Mesenchymal stem cell (in vitro differentiated cells and primary cell): Measurements from ENCODE around the gene TRIO.

Experiments
- DNase-seq: peaks from one replicate; pipeline ENCODE4 v3.0.0-alpha.2; 2013
- H2AFZ ChIP-seq: one replicate; pipeline ENCODE4 v1.6.1; 2013; ENCODE audit warnings: low read depth, mild to moderate bottlenecking, control low read depth, inconsistent platforms, low read length, moderate library complexity
- H2AK5ac ChIP-seq: 2 replicates; pipeline ENCODE4 v1.6.1; 2013; ENCODE audit warnings: low read length, moderate library complexity, mild to moderate bottlenecking, inconsistent platforms; ENCODE audit not compliant: severe bottlenecking
- H2BK120ac ChIP-seq: one replicate; pipeline ENCODE4 v1.6.1; 2013; ENCODE audit warnings: low read depth, mild to moderate bottlenecking, inconsistent platforms, low read length, moderate library complexity
- H2BK12ac ChIP-seq, 2 experiments: one replicate each; pipeline ENCODE4 v1.6.1; 2013; ENCODE audit warnings: inconsistent platforms in 2 of 2, low read length in 2 of 2, mild to moderate bottlenecking in 2 of 2, moderate library complexity in 2 of 2, control low read depth in 1 of 2
- H2BK15ac ChIP-seq: one replicate; pipeline ENCODE4 v1.6.1; 2013; ENCODE audit warnings: mild to moderate bottlenecking, low read depth, inconsistent platforms; ENCODE audit not compliant: poor library complexity, severe bottlenecking
- H2BK5ac ChIP-seq: 2 replicates; pipeline ENCODE4 v1.6.1; 2013; ENCODE audit warnings: low read depth, mild to moderate bottlenecking, low read length, control low read depth, inconsistent platforms; ENCODE audit not compliant: poor library complexity, severe bottlenecking
- H3K14ac ChIP-seq, 2 experiments: one replicate each; pipeline ENCODE4 v1.6.1; 2013; ENCODE audit warnings: inconsistent platforms in 2 of 2, low read length in 2 of 2, control low read depth in 1 of 2, mild to moderate bottlenecking in 1 of 2, moderate library complexity in 1 of 2
- H3K18ac ChIP-seq, 2 experiments: one replicate each; pipeline ENCODE4 v1.6.1; 2013; ENCODE audit warnings: inconsistent platforms in 2 of 2, low read length in 2 of 2, control low read depth in 1 of 2, low read depth in 1 of 2, mild to moderate bottlenecking in 1 of 2
- H3K23ac ChIP-seq, 2 experiments: one replicate each; pipeline ENCODE4 v1.6.1; 2013; ENCODE audit warnings: inconsistent platforms in 2 of 2, low read length in 2 of 2, mild to moderate bottlenecking in 2 of 2, moderate library complexity in 2 of 2, control low read depth in 1 of 2
- H3K27ac ChIP-seq: 2 replicates; pipeline ENCODE4 v1.5.1; 2013; ENCODE audit warnings: mild to moderate bottlenecking, moderate library complexity, low read length, control low read depth, inconsistent platforms; ENCODE audit not compliant: poor library complexity, severe bottlenecking
- H3K27me3 ChIP-seq, 2 experiments: 2 replicates each; pipeline versions ENCODE4 v1.6.1 to v1.7.0; 2013; ENCODE audit warnings: low read length in 2 of 2, mild to moderate bottlenecking in 2 of 2, moderate library complexity in 2 of 2, control low read depth in 1 of 2, inconsistent platforms in 1 of 2; ENCODE audit not compliant: control insufficient read depth in 1 of 2, insufficient read depth in 1 of 2
- H3K36me3 ChIP-seq, 2 experiments: 2 replicates each; pipeline versions ENCODE4 v1.6.1 to v1.7.0; 2013; ENCODE audit warnings: low read length in 2 of 2, control low read depth in 1 of 2, inconsistent platforms in 1 of 2, low read depth in 1 of 2, mild to moderate bottlenecking in 1 of 2; ENCODE audit not compliant: insufficient read depth in 2 of 2, control insufficient read depth in 1 of 2
- H3K4ac ChIP-seq, 2 experiments: one replicate each; pipeline ENCODE4 v1.6.1; 2013; ENCODE audit warnings: inconsistent platforms in 2 of 2, low read length in 2 of 2, mild to moderate bottlenecking in 2 of 2, moderate library complexity in 2 of 2, control low read depth in 1 of 2, low read depth in 1 of 2
- H3K4me1 ChIP-seq: 2 replicates; pipeline ENCODE4 v1.6.1; 2013; ENCODE audit warnings: low read depth, low read length, control low read depth; ENCODE audit not compliant: control insufficient read depth, insufficient read depth
- H3K4me2 ChIP-seq: 2 replicates; pipeline ENCODE4 v1.6.1; 2013; ENCODE audit warnings: low read length, mild to moderate bottlenecking, inconsistent platforms; ENCODE audit not compliant: poor library complexity, severe bottlenecking
- H3K4me3 ChIP-seq, 2 experiments: 2 replicates each; pipeline versions ENCODE4 v1.5.1 to v1.7.0; 2013; ENCODE audit warnings: low read length in 2 of 2, mild to moderate bottlenecking in 2 of 2, control low read depth in 1 of 2, low read depth in 1 of 2; ENCODE audit not compliant: insufficient read depth in 1 of 2
- H3K79me1 ChIP-seq: replicated peaks from 2 replicates; pipeline ENCODE4 v1.6.1; 2013; ENCODE audit warnings: mild to moderate bottlenecking, control low read depth, low read length, inconsistent platforms; ENCODE audit not compliant: poor library complexity, severe bottlenecking
- H3K9ac ChIP-seq: 2 replicates; pipeline ENCODE4 v1.7.0; 2013; ENCODE audit warnings: mild to moderate bottlenecking, low read length, moderate library complexity
- H3K9me3 ChIP-seq: 2 replicates; pipeline ENCODE4 v1.7.0; 2013; ENCODE audit warnings: mild to moderate bottlenecking, low read length; ENCODE audit not compliant: control insufficient read depth
- H4K8ac ChIP-seq: one replicate; pipeline ENCODE4 v1.6.1; 2013; ENCODE audit warnings: inconsistent platforms, mild to moderate bottlenecking, low read length, moderate library complexity
- H4K91ac ChIP-seq: one replicate; pipeline ENCODE4 v1.6.1; 2013; ENCODE audit warnings: mild to moderate bottlenecking, low read length, inconsistent platforms
- WGBS: methylation state at CpG from one replicate; pipeline ENCODE4 v1.1.7; 2013; ENCODE audit warnings: mixed read lengths; 5-methylcytosine and 5-hydroxymethylcytosine counted together

TRIO gene

DNA sequence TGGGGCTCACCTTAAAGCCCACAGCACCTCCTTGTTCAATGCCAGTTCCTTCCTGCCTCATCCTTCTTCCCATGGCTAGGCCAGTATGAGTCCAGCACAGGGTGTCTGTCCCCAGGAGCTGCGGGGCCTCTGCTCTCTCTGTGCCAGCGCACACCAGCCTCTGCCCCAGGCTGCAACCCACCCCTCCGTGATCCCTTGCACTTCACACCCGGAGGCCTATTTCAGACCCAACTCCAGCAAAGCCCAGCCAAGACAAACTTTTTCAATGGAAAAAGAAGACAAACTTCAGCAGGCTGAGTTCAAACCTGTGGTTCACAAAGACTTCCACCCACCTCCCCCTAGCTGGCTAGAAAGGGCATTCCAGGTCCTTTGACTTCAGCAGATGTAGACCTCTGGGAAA lies 382.3 kb downstream of the TRIO start:
- Histone ChIP-seq H2BK120ac (no peak overlapping the region), H4K8ac (no peak overlapping the region), H3K27ac (no peak overlapping the region), H3K9ac (no peak overlapping the region), H2BK5ac (no peak overlapping the region), H3K9me3 (no peaks in the 10 kb centered on the region), H3K14ac (no peak overlapping the region), H3K23ac (no peak overlapping the region), H2AK5ac (no peak overlapping the region), H3K4me2 (no peak overlapping the region), H3K27me3 (no peaks in the 10 kb centered on the region), H3K18ac (no peak overlapping the region), H2BK15ac (no peak overlapping the region), H2AFZ (no peak overlapping the region), H3K4ac (no peak overlapping the region), H3K4me1 (no peaks in the 10 kb centered on the region), H4K91ac (no peak overlapping the region), H2BK12ac (no peak overlapping the region), H3K79me1 (no peaks in the 10 kb centered on the region), H3K4me3 (no peak overlapping the region), H3K36me3 (no peaks in the 10 kb centered on the region)
- no peak for DNase-seq
- WGBS = 96% methylated on average over 4 of the region's 4 CpGs

DNA sequence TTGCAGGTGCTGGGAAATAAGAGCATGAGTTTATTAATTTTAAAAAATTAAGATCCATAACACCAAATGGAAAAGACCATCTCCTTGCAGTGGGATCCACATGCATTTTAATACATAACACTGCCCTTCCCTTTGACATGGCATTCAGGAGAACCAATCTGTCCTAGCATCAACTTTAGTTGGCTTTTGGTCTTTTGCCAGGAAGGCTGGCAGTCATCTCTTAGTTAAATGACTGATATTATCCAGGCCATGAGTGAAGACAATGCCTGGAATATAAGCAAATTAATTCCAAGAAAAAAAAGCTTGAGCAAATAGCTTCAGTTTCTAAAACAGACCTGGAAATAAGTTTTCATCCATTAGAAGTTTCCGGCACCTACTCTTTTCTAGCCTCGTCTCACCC lies 383.4 kb downstream of the TRIO start:
- H3K4me3 ChIP-seq = no peak overlapping the region
- H3K79me1 ChIP-seq = no peaks in the 10 kb centered on the region
- no peak overlapping the region for H2AK5ac ChIP-seq
- no peak for DNase-seq
- no peak overlapping the region for H3K14ac ChIP-seq
- H3K18ac ChIP-seq = no peak overlapping the region
- H3K4me1 ChIP-seq = no peaks in the 10 kb centered on the region
- no peak overlapping the region for H4K8ac ChIP-seq
- no peak overlapping the region for H2BK12ac ChIP-seq
- peaks cover 0 to 2% of the 10 kb centered on the region in 2 experiments for H3K27me3 ChIP-seq
- H4K91ac ChIP-seq = no peak overlapping the region
- H2BK15ac ChIP-seq = no peak overlapping the region
- H2AFZ ChIP-seq = no peak overlapping the region
- H3K9ac ChIP-seq = no peak overlapping the region
- H3K4me2 ChIP-seq = no peak overlapping the region
- 95% methylated on average over 2 of the region's 2 CpGs for WGBS
- no peak overlapping the region for H3K23ac ChIP-seq
- H3K9me3 ChIP-seq = no peaks in the 10 kb centered on the region
- H3K4ac ChIP-seq = no peak overlapping the region
- H2BK120ac ChIP-seq = no peak overlapping the region
- no peaks in the 10 kb centered on the region for H3K36me3 ChIP-seq
- H3K27ac ChIP-seq = no peak overlapping the region
- H2BK5ac ChIP-seq = no peak overlapping the region

DNA sequence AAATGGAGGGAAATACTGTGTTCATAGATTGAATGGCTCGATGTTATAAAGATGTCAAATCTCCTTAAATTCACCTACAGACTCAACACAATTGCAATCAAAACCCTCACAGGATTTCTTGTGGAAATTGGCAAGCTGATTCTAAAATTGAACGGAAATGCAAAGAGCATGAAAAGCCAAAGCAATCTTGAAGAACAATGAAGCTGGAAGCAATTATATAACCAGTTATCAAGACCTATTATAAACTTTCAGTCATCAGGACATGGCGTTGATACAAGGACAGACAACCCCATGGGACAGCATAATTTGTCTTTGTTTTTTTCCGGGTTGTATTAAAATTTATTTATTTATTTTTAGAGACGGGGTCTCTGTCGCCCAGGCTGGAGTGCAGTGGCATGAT lies 385.0 kb downstream of the TRIO start:
- DNase-seq = no peak

DNA sequence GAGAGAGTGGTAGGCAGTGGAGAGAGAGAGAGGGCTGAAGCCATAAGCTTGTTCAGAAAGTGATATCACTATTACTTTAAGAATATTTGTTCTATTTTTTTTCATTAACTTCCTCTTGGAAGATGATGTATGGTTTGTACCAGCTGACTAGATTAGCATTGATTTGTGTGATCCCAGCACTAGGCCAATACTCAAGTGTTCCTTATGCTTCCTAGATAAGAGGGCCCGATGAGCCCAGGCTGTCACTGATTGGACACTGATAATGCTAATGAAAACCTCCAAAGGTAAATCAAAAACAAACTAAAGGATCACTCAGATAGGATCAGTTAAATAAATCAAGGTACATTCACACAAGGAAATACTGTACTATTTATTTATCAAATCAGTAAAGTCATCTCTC lies 385.8 kb downstream of the TRIO start:
- H3K27me3 ChIP-seq = peaks cover 7 to 9% of the 10 kb centered on the region in 2 experiments
- H2BK5ac ChIP-seq = no peak overlapping the region
- no peak overlapping the region for H2BK120ac ChIP-seq
- H3K36me3 ChIP-seq = no peaks in the 10 kb centered on the region
- H3K4me3 ChIP-seq = no peak overlapping the region
- H2AK5ac ChIP-seq = no peak overlapping the region
- no peaks in the 10 kb centered on the region for H3K79me1 ChIP-seq
- H3K4me1 ChIP-seq = no peaks in the 10 kb centered on the region
- no peak overlapping the region for H3K9ac ChIP-seq
- H3K4ac ChIP-seq = no peak overlapping the region
- 71% methylated on average over 1 of the region's 1 CpG for WGBS
- no peak overlapping the region for H2BK15ac ChIP-seq
- H3K23ac ChIP-seq = no peak overlapping the region
- no peak overlapping the region for H3K4me2 ChIP-seq
- no peak overlapping the region for H4K8ac ChIP-seq
- H3K27ac ChIP-seq = no peak overlapping the region
- H2BK12ac ChIP-seq = no peak overlapping the region
- H3K18ac ChIP-seq = no peak overlapping the region
- H3K14ac ChIP-seq = no peak overlapping the region
- H2AFZ ChIP-seq = no peak overlapping the region
- no peak for DNase-seq
- H3K9me3 ChIP-seq = no peaks in the 10 kb centered on the region
- H4K91ac ChIP-seq = no peak overlapping the region

More for the DNA sequence above, 385.0 kb downstream of the TRIO start:
- Histone ChIP-seq H3K4me3 (no peak overlapping the region), H2BK12ac (no peak overlapping the region), H4K91ac (no peak overlapping the region), H3K4ac (no peak overlapping the region), H3K9ac (no peak overlapping the region), H3K18ac (no peak overlapping the region), H3K4me2 (no peak overlapping the region), H4K8ac (no peak overlapping the region), H3K27ac (no peak overlapping the region), H3K36me3 (no peaks in the 10 kb centered on the region), H3K9me3 (no peaks in the 10 kb centered on the region), H2BK15ac (no peak overlapping the region), H2BK5ac (no peak overlapping the region), H2BK120ac (no peak overlapping the region), H2AK5ac (no peak overlapping the region), H3K79me1 (no peaks in the 10 kb centered on the region), H3K4me1 (no peaks in the 10 kb centered on the region), H2AFZ (no peak overlapping the region), H3K14ac (no peak overlapping the region), H3K23ac (no peak overlapping the region), H3K27me3 (peaks cover 7 to 9% of the 10 kb centered on the region in 2 experiments)
- WGBS = 97% methylated on average over 3 of the region's 6 CpGs
